ENCODE measurements around the gene ACTA2.

The ACTA2 gene

GRCh38 chr10:88920198-88920597 lies 32.4 kb downstream of the ACTA2 start:
- no peak for DNase-seq (ENCODE audit: low read depth)

- DNase-seq (ENCODE audit: low read depth): no peak
These were observed 33.5 kb downstream of the ACTA2 start for GRCh38 chr10:88919041-88919440.

GRCh38 chr10:88918191-88918905 lies 34.2 kb downstream of the ACTA2 start:
- DNase-seq (ENCODE audit: low read depth): no peak

- DNase-seq (ENCODE audit: low read depth): no peak
These were observed 35.6 kb downstream of the ACTA2 start for GRCh38 chr10:88916986-88917385.

- no peak for DNase-seq (ENCODE audit: low read depth)
These were observed 36.3 kb downstream of the ACTA2 start for GRCh38 chr10:88916231-88916630.

- no peak for DNase-seq (ENCODE audit: low read depth)
These were observed 36.8 kb downstream of the ACTA2 start for GRCh38 chr10:88915781-88916180.

GRCh38 chr10:88913788-88914187 lies 38.8 kb downstream of the ACTA2 start:
- no peak for DNase-seq (ENCODE audit: low read depth)

GRCh38 chr10:88913127-88913526 lies 39.4 kb downstream of the ACTA2 start:
- no peak for DNase-seq (ENCODE audit: low read depth)

GRCh38 chr10:88911851-88912250 lies 40.7 kb downstream of the ACTA2 start:
- no peak for DNase-seq (ENCODE audit: low read depth)

GRCh38 chr10:88911116-88911515 lies 41.5 kb downstream of the ACTA2 start:
- no peak for DNase-seq (ENCODE audit: low read depth)

- no peak for DNase-seq (ENCODE audit: low read depth)
These were observed 44.4 kb downstream of the ACTA2 start for GRCh38 chr10:88908194-88908593.

GRCh38 chr10:88906921-88907320 lies 45.7 kb downstream of the ACTA2 start:
- no peak for DNase-seq (ENCODE audit: low read depth)

GRCh38 chr10:88903715-88904114 lies 48.9 kb downstream of the ACTA2 start:
- DNase-seq (ENCODE audit: low read depth): no peak

GRCh38 chr10:88901984-88902789 lies 50.4 kb downstream of the ACTA2 start:
- DNase-seq (ENCODE audit: low read depth): no peak

GRCh38 chr10:88901206-88901983 lies 51.2 kb downstream of the ACTA2 start:
- no peak for DNase-seq (ENCODE audit: low read depth)

GRCh38 chr10:88899886-88900285 lies 52.7 kb downstream of the ACTA2 start:
- no peak for DNase-seq (ENCODE audit: low read depth)

GRCh38 chr10:88898727-88899126 lies 53.8 kb downstream of the ACTA2 start:
- DNase-seq (ENCODE audit: low read depth): no peak

- DNase-seq (ENCODE audit: low read depth): no peak
These were observed 55.3 kb downstream of the ACTA2 start for GRCh38 chr10:88896994-88897853.

GRCh38 chr10:88896372-88896993 lies 56.1 kb downstream of the ACTA2 start:
- DNase-seq (ENCODE audit: low read depth): no peak

GRCh38 chr10:88895250-88895649 lies 57.3 kb downstream of the ACTA2 start:
- DNase-seq (ENCODE audit: low read depth): no peak

GRCh38 chr10:88893611-88894010 lies 59.0 kb downstream of the ACTA2 start:
- no peak for DNase-seq (ENCODE audit: low read depth)

All from activated T-cell treated with anti-CD3 and anti-CD28 coated beads for 1 hour (primary cell).